H1 (cell line): ENCODE results near the gene LRRC3B. TPM values are rescaled to one million over a fixed set of nuclear protein-coding genes. Genes with fewer than 3 reads are reported as not detected.

ENCODE experiments used
- GABPA ChIP-seq: IDR thresholded peaks from 2 replicates; pipeline ENCODE4 v1.6.1; 2011; ENCODE audit warnings: mild to moderate bottlenecking, low read length, moderate library complexity, borderline replicate concordance; ENCODE audit not compliant: insufficient read depth
- KDM5A ChIP-seq: fragments of 200-600 bp; IDR thresholded peaks from 2 replicates; pipeline ENCODE4 v1.7.1; 2012; ENCODE audit warnings: mild to moderate bottlenecking, low read length, inconsistent platforms, mixed read lengths
- ZNF274 ChIP-seq: IDR thresholded peaks from 2 replicates; pipeline ENCODE4 v1.7.0; 2012; ENCODE audit warnings: low read length, borderline replicate concordance; ENCODE audit errors: extremely low read depth
- polyA plus RNA-seq, 7 experiments: library from polyadenylated mRNA; depleted of rRNA in 3 of 7; stranded (reverse) in 5 of 7; unstranded in 2 of 7; fragments of >200 nt in 5 of 7; fragments of 200-250 nt in 2 of 7; gene quantifications; 1 replicate in 5 of 7; 2 replicates in 1 of 7; 4 replicates in 1 of 7; pipeline versions ENCODE4 v1.2.1 to v1.2.3, GENCODE V29; 2011 to 2013; ENCODE audit warnings: missing spikeins in 2 of 7, mixed read lengths in 2 of 7
- total RNA-seq: library from RNA; stranded (reverse); fragmentation: NEBNext Ultra II Directional; extraction: Animal tissue kit (Norgen Biotek cat#: 25700); gene quantifications from 2 replicates; pipeline ENCODE4 v1.2.1, GENCODE V29; 2021

LRRC3B gene
- total and polyA plus RNA-seq, 2 of the 8 experiments (the other 6 are each of a cell fraction or from before 2014, with no cell fraction given), result 1.6 to 3.1 TPM

DNA sequence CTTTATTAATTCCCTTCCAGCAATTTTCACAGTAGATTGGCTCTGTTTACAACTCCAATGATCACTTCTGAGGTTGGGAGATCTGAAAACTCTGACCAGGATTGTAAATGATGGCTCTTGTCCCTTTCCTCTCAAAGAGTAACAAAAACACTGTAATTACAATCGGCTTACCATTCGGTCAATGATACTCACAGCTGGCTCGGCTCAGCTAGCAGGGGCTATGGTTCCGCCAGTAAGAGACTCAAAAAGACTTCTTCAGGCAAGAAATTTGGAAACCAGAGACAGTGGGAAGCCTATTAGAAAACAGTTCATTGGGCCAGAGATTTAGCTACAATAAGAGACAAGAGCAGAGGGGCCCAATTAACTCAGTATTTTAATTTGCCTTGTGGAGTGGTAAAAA lies 96.6 kb downstream of the LRRC3B start (continued):
- TF ChIP-seq ZNF274 (no peak), GABPA (no peak), KDM5A (no peak)
